ENCODE data around the gene SNAP23.

DNA sequence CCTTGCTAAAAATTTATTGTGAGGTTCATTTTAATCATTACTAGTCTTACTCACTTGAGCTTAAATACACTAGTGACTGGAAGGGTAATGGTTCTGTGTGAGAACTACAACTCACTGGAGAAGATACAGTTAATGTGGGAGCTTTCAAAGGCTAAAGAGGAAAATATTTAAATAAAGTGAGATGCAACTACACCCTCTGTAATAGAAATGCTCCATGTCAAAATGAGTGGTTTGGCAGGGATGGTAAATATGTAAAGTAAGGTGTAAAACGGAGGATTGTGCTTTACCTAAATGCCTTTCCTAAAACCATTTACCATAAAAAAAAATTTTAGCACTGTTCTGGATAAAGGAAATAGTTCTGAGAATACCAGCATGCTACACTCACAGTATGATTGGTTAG lies 37.8 kb downstream of the SNAP23 start:
- TF ChIP-seq, protein P1, sequence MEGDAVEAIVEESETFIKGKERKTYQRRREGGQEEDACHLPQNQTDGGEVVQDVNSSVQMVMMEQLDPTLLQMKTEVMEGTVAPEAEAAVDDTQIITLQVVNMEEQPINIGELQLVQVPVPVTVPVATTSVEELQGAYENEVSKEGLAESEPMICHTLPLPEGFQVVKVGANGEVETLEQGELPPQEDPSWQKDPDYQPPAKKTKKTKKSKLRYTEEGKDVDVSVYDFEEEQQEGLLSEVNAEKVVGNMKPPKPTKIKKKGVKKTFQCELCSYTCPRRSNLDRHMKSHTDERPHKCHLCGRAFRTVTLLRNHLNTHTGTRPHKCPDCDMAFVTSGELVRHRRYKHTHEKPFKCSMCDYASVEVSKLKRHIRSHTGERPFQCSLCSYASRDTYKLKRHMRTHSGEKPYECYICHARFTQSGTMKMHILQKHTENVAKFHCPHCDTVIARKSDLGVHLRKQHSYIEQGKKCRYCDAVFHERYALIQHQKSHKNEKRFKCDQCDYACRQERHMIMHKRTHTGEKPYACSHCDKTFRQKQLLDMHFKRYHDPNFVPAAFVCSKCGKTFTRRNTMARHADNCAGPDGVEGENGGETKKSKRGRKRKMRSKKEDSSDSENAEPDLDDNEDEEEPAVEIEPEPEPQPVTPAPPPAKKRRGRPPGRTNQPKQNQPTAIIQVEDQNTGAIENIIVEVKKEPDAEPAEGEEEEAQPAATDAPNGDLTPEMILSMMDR (IDR thresholded peaks at IDR 0.05): no peak
- TF ChIP-seq POLR2A (IDR thresholded peaks at IDR 0.05): no peak
